Peyer's patch (tissue), 4 donors: ENCODE data around the gene TM4SF5. TPM values are rescaled to one million over a fixed set of nuclear protein-coding genes. Genes with fewer than 3 reads are reported as not detected.

ENCODE experiments used
- DNase-seq, 3 donors: peaks; one replicate each; pipeline ENCODE4 v3.0.0-alpha.2; 2017 to 2019
- H3K27ac ChIP-seq, 4 donors: fragments of 200-600 bp; sonication (generic); one replicate each; pipeline ENCODE4 v1.5.1; 2016 to 2019
- H3K27me3 ChIP-seq, 2 donors: fragments of 200-600 bp; sonication (generic); one replicate each; pipeline ENCODE4 v1.5.1; 2019
- H3K36me3 ChIP-seq, 3 donors: fragments of 200-600 bp; sonication (generic); one replicate each; pipeline ENCODE4 v1.5.1; 2016 to 2019
- H3K4me1 ChIP-seq, 4 donors: fragments of 200-600 bp; sonication (generic); one replicate each; pipeline ENCODE4 v1.5.1; 2016 to 2019
- H3K4me3 ChIP-seq, 4 donors: fragments of 200-600 bp; sonication (generic); 1 replicate in 3 of 4; 2 replicates in 1 of 4; pipeline ENCODE4 v1.5.1; 2016 to 2019; ENCODE audit warnings: mild to moderate bottlenecking in 1 of 4
- H3K9me3 ChIP-seq, 4 donors: fragments of 200-600 bp; sonication (generic); one replicate each; pipeline ENCODE4 v1.5.1; 2016 to 2019; ENCODE audit warnings: mild to moderate bottlenecking in 1 of 4
- CTCF ChIP-seq, 6 experiments: fragments of 450-650 bp in 4 of 6; fragments of 200-600 bp in 2 of 6; sonication (generic) in 1 of 6; IDR thresholded peaks; one replicate each; pipeline ENCODE4 v1.5.1; 2017 to 2019; ENCODE audit warnings: antibody characterized with exemption in 6 of 6, mild to moderate bottlenecking in 3 of 6, moderate library complexity in 1 of 6
- POLR2A ChIP-seq, 2 donors: fragments of 450-650 bp; IDR thresholded peaks; one replicate each; pipeline ENCODE4 v1.5.1; 2017; ENCODE audit warnings: antibody characterized with exemption in 2 of 2, mild to moderate bottlenecking in 2 of 2, moderate library complexity in 2 of 2
- total RNA-seq, 4 donors: library from RNA; depleted of rRNA; stranded (reverse); fragments of >200 nt; gene quantifications; one replicate each; pipeline ENCODE4 v1.1.0, GENCODE V29; 2016

The TM4SF5 gene
- total RNA-seq, 4 donors from 2014 or later = 75.3 to 171 (median 163) TPM; not detected in 1

DNA sequence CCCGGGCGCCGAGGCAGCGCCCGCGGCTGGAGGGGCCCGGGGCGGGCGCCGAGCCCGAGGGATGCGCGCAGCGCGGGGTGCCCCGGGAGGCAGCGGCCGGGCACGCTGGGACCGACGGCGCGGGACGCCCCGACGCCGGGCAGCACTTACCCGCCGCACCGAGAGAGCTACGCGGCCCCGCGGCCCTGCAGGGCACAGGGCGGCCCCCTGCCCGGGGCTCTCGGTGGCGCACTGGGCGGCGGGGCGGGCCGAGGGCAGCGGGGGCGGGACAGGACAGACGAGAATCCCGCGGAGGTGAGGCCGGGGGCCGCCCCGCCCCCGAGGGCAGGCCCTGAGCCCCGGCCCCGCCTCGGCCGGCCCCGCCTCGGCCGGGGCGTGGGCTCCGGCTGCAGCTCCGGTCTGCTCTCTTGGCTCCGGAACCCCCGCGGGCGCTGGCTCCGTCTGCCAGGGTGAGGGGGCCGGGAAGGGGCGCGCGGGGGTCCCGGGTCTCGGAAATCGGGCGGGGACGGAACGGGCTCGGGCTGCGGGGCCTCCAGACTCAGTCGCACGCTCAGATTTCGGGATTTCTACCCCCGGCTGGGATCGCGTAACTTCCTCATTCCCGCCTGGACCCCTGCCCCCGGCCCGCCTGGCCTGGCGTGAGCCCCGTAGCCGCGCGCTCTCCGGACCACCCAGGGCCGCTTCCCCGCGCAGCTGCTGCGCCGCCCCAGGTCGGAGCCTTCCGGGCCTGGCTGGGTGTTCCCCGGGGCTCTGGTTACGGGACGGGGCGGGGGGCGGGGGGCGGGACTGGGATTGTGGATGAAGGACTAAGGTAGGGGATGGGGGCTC is 35.3 kb downstream of the TM4SF5 start, which contains the start of gene PLD2:
TSS of gene PLD2 (plus strand) at position 376 of the 828 bp plus-strand sequence. CDS start 621 bp downstream, outside the sequence.
- Histone ChIP-seq H3K9me3 (no peaks in the 10 kb centered on the region), H3K36me3 (no peaks in the 10 kb centered on the region), H3K27me3 (no peaks in the 10 kb centered on the region), H3K4me3 (peak within 1 kb of the TSS; percentile 68 to 95 (median 82)), H3K4me1 (peaks cover 0 to 18% (median 4%) of the 10 kb centered on the region in 4 donors), H3K27ac (peak within 1 kb of the TSS; percentile 60 to 86 (median 78))
- TF ChIP-seq CTCF (IDR thresholded peaks at IDR 0.05) (peak in 2 of 6 experiments; percentile 17 to 24), POLR2A (IDR thresholded peaks at IDR 0.05) (peak; percentile 5 to 44)
- DNase-seq = peak; percentile 86 to 95 (median 93)

GRCh38 chr17:4807605-4808377 is 36.1 kb downstream of the TM4SF5 start:
- peak in 1 of 3 donors; percentile 51 for DNase-seq

GRCh38 chr17:4808378-4808767 is 36.7 kb downstream of the TM4SF5 start:
- Histone ChIP-seq H3K4me3 (no peak overlapping the region), H3K9me3 (no peaks in the 10 kb centered on the region), H3K27me3 (no peaks in the 10 kb centered on the region), H3K27ac (no peak overlapping the region), H3K4me1 (peaks cover 0 to 18% (median 4%) of the 10 kb centered on the region in 4 donors), H3K36me3 (no peaks in the 10 kb centered on the region)
- DNase-seq = no peak
- TF ChIP-seq POLR2A (IDR thresholded peaks at IDR 0.05) (no peak), CTCF (IDR thresholded peaks at IDR 0.05) (no peak)

More at GRCh38 chr17:4807605-4808377, 36.1 kb downstream of the TM4SF5 start:
- Histone ChIP-seq H3K27ac (peak overlapping the region in 3 of 4 donors; percentile 75 to 86 (median 82)), H3K27me3 (no peaks in the 10 kb centered on the region), H3K4me1 (peaks cover 0 to 18% (median 4%) of the 10 kb centered on the region in 4 donors), H3K36me3 (no peaks in the 10 kb centered on the region), H3K4me3 (peak overlapping the region; percentile 68 to 95 (median 82)), H3K9me3 (no peaks in the 10 kb centered on the region)
- TF ChIP-seq CTCF (IDR thresholded peaks at IDR 0.05) = no peak
- TF ChIP-seq POLR2A (IDR thresholded peaks at IDR 0.05) = no peak

GRCh38 chr17:4810696-4811290 is 39.1 kb downstream of the TM4SF5 start:
- H3K36me3 ChIP-seq = peaks cover 0 to 13% (median 0%) of the 10 kb centered on the region in 3 donors
- peaks cover 0 to 18% (median 4%) of the 10 kb centered on the region in 4 donors for H3K4me1 ChIP-seq
- no peak overlapping the region for H3K27ac ChIP-seq
- H3K9me3 ChIP-seq = no peaks in the 10 kb centered on the region
- no peak for DNase-seq
- H3K27me3 ChIP-seq = no peaks in the 10 kb centered on the region
- no peak overlapping the region for H3K4me3 ChIP-seq
- TF ChIP-seq POLR2A (IDR thresholded peaks at IDR 0.05) (no peak), CTCF (IDR thresholded peaks at IDR 0.05) (no peak)

DNA sequence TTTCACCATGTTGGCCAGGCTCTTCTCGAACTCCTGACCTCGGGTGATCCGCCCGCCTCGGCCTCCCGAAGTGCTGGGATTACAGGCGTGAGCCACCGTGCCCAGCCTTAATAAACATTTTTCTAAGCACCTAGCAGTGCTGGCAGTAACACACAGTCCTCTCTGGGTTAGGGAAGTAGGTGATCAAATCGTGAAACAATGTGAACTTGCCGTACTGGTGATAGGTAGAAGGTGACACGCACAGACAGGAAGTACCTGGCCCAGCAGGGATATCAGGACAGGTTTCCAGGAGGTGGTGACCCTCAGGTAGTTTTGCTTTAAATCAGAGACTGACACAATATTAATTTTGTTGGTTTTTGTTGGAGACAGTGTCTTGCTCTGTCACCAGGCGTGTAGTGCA is 39.8 kb downstream of the TM4SF5 start:
- Histone ChIP-seq H3K27ac (no peak overlapping the region), H3K4me1 (peaks cover 0 to 13% (median 4%) of the 10 kb centered on the region in 4 donors), H3K4me3 (no peak overlapping the region), H3K36me3 (peaks cover 0 to 20% (median 0%) of the 10 kb centered on the region in 3 donors), H3K27me3 (no peaks in the 10 kb centered on the region), H3K9me3 (no peaks in the 10 kb centered on the region)
- no peak for TF ChIP-seq POLR2A (IDR thresholded peaks at IDR 0.05)
- no peak for TF ChIP-seq CTCF (IDR thresholded peaks at IDR 0.05)
- DNase-seq = no peak
